Choroid plexus epithelial cell (primary cell): Measurements from ENCODE around the gene FAM53B.
A peak's percentile ranks its signal among the peaks of the same experiment; 100 is the strongest.

Experiments
- DNase-seq: peaks from one replicate; pipeline ENCODE4 v3.0.0-alpha.2; 2010; ENCODE audit warnings: low read depth
- H3K4me3 ChIP-seq: 2 replicates; pipeline ENCODE4 v1.5.1; 2011; ENCODE audit warnings: low read depth, mild to moderate bottlenecking, control low read depth, low read length, moderate library complexity
- TF ChIP-seq, protein P1 (sequence below): conservative IDR thresholded peaks from 2 replicates; pipeline ENCODE4 v1.5.1; 2011; ENCODE audit warnings: low read depth, mild to moderate bottlenecking, control low read depth, inconsistent platforms, low read length, moderate library complexity

FAM53B gene

DNA sequence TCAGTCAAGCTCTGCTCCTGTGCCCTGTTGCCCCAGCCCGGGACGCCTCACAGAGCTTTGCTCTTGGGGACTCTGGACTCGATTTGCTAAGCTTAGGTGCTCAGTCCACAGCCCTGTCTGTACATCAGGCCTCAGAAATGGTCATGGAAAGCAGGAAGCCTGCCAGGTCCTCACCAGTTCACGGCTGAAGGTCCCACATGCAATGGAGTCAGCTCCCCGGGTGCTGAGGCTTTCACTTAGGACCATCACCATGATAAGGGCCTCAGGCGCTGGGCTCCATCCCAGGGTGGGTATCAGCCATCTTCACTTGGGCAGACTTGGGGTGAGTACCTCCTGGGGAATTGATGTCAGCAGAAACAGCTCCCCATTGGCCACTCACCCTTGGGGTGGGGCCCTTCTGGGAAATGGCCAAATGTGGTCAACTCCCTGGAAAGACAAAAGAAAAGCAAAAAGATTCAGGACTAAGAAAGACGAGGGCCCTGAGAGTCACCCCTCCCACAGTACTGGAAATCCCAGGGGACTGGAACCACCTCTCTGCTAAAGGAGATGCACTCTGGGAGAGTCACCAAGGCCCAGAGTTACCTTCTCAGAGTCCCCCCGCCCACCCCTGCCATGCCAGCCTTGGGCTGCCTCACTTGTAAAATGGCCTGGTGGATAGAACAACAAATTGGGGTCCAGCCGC lies 37.6 kb downstream of the FAM53B start:
- DNase-seq = no peak
- TF ChIP-seq, protein P1, sequence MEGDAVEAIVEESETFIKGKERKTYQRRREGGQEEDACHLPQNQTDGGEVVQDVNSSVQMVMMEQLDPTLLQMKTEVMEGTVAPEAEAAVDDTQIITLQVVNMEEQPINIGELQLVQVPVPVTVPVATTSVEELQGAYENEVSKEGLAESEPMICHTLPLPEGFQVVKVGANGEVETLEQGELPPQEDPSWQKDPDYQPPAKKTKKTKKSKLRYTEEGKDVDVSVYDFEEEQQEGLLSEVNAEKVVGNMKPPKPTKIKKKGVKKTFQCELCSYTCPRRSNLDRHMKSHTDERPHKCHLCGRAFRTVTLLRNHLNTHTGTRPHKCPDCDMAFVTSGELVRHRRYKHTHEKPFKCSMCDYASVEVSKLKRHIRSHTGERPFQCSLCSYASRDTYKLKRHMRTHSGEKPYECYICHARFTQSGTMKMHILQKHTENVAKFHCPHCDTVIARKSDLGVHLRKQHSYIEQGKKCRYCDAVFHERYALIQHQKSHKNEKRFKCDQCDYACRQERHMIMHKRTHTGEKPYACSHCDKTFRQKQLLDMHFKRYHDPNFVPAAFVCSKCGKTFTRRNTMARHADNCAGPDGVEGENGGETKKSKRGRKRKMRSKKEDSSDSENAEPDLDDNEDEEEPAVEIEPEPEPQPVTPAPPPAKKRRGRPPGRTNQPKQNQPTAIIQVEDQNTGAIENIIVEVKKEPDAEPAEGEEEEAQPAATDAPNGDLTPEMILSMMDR = no peak
- H3K4me3 ChIP-seq = no peak overlapping the region

DNA sequence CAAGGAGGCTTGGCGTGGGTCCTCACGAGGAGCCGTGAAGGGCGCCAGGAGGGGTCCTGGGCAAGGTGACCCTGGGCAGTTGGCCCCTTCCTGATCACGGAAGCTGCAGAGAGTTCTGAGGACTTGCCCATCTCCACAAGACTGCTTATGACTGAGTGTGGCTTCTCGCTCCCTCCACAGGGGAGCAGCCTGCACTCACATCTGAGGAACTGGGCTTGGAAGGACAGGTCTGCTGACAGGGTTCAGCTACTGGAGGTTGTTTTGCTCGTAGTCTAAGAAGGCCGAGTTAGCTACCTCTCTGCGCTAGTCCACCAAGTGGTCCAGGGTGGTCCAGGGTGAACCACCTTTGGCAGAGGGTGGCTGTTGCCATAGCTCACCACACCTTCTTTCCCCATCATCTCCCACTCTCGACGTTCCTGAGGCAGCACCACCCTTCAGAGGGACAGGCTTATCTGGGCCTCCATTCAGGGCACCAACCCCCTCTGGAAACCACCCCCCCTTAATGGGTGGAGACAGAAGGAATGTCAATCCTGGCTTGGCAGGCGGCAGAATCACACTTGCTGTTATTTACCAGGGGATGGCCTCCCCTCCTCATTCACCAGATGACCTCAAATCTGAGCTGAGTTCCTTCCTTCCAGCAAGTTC lies 38.2 kb downstream of the FAM53B start:
- DNase-seq = peak; percentile 66
- TF ChIP-seq, protein P1 = peak; percentile 45
- no peak overlapping the region for H3K4me3 ChIP-seq

DNA sequence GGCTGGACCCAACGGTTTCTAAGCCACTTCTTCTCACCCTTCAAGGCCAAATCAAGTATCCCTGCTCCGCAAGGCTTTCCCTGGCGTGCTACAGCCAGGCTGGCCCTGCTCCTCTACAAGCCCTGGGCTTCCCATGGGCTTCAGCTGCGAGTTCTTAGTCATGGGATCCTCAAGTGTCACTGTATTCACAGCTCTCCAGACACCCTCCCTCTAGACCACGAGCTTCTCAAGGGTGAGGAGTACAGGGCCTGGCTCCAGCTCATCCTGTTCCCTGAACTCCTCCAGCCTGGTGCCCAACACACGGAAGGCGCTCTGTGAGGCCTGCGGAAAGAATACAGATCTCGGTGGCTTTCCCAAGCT lies 38.8 kb downstream of the FAM53B start:
- TF ChIP-seq, protein P1 = no peak
- DNase-seq = peak; percentile 30
- no peak overlapping the region for H3K4me3 ChIP-seq

DNA sequence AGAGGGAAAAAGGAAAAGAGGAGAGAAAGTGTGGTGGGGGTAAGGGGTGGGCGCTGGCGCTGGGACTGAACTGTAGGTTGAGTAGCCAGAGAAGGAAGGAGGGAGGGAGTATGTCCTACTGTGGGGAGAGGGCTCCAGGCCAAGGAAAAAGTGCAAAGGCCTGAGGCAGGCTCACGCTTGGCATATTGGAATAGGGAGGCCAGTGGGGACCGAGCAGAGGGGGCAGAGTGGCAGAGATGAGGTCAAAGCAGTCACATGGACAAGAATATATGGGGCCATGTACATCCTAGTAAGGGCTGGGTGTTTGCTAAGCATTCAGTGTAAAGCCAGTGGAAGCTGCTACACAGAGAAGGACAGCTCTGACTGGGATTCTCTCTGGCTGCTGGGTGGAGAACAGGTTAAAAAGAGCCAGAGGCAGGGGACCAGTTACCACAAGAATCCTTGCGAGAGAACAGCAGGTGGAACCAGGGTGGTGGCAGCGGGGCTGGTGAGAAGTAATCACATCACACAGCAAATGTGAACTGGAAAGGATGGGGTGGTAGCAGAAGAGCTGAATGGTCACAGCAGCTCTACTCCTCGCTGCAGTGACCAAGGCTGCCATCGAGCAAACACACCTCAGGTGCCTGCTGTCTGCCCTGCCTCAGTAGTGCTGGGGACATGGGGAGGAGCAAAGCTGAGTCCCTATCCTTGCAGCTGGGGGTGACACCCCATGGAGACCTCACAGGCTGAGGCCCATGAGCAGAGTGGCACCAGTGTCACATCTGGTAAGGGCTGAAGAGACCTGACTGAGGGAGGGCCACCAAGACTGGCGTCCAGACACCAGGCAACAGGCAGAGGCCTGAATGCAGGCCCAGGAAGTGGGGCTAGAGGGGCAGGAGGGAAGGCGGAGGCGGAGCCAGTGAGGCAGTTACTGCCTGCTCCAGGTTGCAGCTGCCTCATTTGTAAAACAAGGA lies 39.5 kb downstream of the FAM53B start:
- DNase-seq = no peak
- TF ChIP-seq, protein P1 = no peak
- H3K4me3 ChIP-seq = no peak overlapping the region

DNA sequence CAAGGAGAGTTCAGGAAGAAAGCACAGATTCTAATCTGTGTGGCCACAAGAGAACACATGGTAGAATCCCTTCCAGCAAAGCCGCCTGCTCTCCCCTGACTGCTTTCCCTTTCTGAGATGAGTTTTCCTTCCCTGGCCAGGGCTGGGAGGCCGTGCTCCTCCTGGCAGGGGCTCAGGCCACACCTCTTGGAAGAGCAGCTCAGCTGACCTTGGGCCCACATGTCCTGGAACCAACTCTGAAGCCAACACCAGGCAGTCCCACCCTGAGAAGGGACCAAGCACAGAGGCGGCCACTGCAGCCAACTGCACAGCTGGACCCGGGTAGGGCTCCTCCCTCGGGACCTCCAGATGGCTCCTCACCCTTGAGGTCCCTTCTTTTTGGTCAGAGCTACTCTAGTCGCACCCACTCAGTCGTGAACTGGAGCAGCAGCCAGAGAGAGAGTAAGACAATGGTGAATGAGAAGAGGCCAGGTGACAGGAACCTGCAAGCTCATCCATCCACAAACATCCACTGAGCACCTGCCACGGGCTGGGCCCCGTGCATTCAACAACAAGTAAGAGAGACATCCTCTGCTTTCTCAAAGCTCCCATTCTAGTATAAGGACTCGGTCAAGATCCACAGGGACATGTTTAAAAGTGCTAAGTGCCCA lies 40.3 kb downstream of the FAM53B start:
- TF ChIP-seq, protein P1 = no peak
- DNase-seq = peak; percentile 44
- H3K4me3 ChIP-seq = no peak overlapping the region

DNA sequence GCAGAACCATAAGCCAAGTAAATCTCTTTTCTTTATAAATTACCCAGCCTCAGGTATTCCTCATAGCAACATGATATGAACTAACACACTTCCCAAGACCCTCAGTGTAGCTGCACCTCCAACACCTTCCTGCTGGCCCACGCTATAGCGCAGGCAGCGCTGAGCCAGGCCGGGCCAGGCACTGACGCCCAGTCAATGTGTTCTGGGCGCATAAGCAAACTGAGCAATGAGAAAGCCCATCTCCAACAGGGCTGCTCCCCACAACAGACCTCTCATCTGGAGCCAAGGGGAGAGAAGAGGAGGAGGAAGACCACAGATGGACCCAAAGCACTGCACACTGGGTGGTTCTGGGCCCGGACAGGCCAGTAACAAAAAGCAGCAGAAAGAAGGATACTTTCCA lies 40.8 kb downstream of the FAM53B start:
- TF ChIP-seq, protein P1 = no peak
- H3K4me3 ChIP-seq = no peak overlapping the region
- DNase-seq = no peak
